Liver (tissue), 9 donors: ENCODE data around the gene SYNPR. TPM values are rescaled to one million over a fixed set of nuclear protein-coding genes. Genes with fewer than 3 reads are reported as not detected.

Experiments used
- DNase-seq: peaks from one replicate; pipeline ENCODE4 v3.0.0-alpha.2; 2017; ENCODE audit warnings: low spot score
- H3K27ac ChIP-seq, 2 donors: one replicate each; pipeline ENCODE4 v1.7.0; 2013; ENCODE audit warnings: inconsistent platforms in 2 of 2, low read length in 2 of 2, control low read depth in 1 of 2, low read depth in 1 of 2, mild to moderate bottlenecking in 1 of 2
- H3K27me3 ChIP-seq, 4 donors: one replicate each; pipeline versions ENCODE4 v1.6.1 to v1.7.0; 2013; ENCODE audit warnings: low read length in 3 of 4, inconsistent platforms in 1 of 4, mild to moderate bottlenecking in 1 of 4, moderate library complexity in 1 of 4; ENCODE audit not compliant: control insufficient read depth in 4 of 4, insufficient read depth in 4 of 4
- H3K36me3 ChIP-seq, 4 donors: one replicate each; pipeline versions ENCODE4 v1.6.1 to v1.7.0; 2013; ENCODE audit warnings: low read length in 3 of 4, mild to moderate bottlenecking in 3 of 4, low read depth in 1 of 4, moderate library complexity in 1 of 4; ENCODE audit not compliant: control insufficient read depth in 4 of 4, insufficient read depth in 3 of 4
- H3K4me1 ChIP-seq, 4 donors: one replicate each; pipeline versions ENCODE4 v1.6.1 to v1.7.0; 2013; ENCODE audit warnings: low read length in 3 of 4, mild to moderate bottlenecking in 3 of 4, moderate library complexity in 1 of 4; ENCODE audit not compliant: control insufficient read depth in 4 of 4, insufficient read depth in 4 of 4
- H3K4me3 ChIP-seq, 3 donors: one replicate each; pipeline versions ENCODE4 v1.6.1 to v1.7.0; 2013; ENCODE audit warnings: low read length in 3 of 3, control low read depth in 1 of 3, low read depth in 1 of 3, mild to moderate bottlenecking in 1 of 3
- H3K9ac ChIP-seq, 2 donors: one replicate each; pipeline ENCODE4 v1.7.0; 2013; ENCODE audit warnings: low read length in 2 of 2, mild to moderate bottlenecking in 2 of 2, moderate library complexity in 2 of 2, control low read depth in 1 of 2, low read depth in 1 of 2
- H3K9me3 ChIP-seq, 4 donors: one replicate each; pipeline versions ENCODE4 v1.6.1 to v1.7.0; 2013; ENCODE audit warnings: low read length in 3 of 4; ENCODE audit not compliant: control insufficient read depth in 4 of 4
- EGR1 ChIP-seq, 2 donors: IDR thresholded peaks; 2 replicates each; pipeline ENCODE4 v1.6.1; 2016 to 2018; ENCODE audit warnings: antibody characterized with exemption in 2 of 2, low read depth in 2 of 2
- FOXA1 ChIP-seq: IDR thresholded peaks from 2 replicates; pipeline ENCODE4 v1.6.1; 2016; ENCODE audit warnings: antibody characterized with exemption
- FOXA2 ChIP-seq: IDR thresholded peaks from 2 replicates; pipeline ENCODE4 v1.6.1; 2016; ENCODE audit warnings: antibody characterized with exemption
- HNF4G ChIP-seq: IDR thresholded peaks from 2 replicates; pipeline ENCODE4 v1.6.1; 2016; ENCODE audit warnings: antibody characterized with exemption
- JUND ChIP-seq, 2 donors: IDR thresholded peaks; 2 replicates each; pipeline ENCODE4 v1.6.1; 2016; ENCODE audit warnings: antibody characterized with exemption in 2 of 2
- RAD21 ChIP-seq, 2 donors: IDR thresholded peaks; 2 replicates each; pipeline ENCODE4 v1.6.1; 2016; ENCODE audit warnings: antibody characterized with exemption in 2 of 2, mild to moderate bottlenecking in 2 of 2
- SP1 ChIP-seq: IDR thresholded peaks from 2 replicates; pipeline ENCODE4 v1.6.1; 2018; ENCODE audit warnings: antibody characterized with exemption, mild to moderate bottlenecking
- TAF1 ChIP-seq: conservative IDR thresholded peaks from 2 replicates; pipeline ENCODE4 v1.6.1; 2016; ENCODE audit warnings: antibody characterized with exemption, mild to moderate bottlenecking
- YY1 ChIP-seq: IDR thresholded peaks from 2 replicates; pipeline ENCODE4 v1.6.1; 2016; ENCODE audit warnings: antibody characterized with exemption, mild to moderate bottlenecking
- WGBS: extraction: QIAGEN DNeasy Blood & Tissue Kit; methylation state at CpG from one replicate; pipeline ENCODE4 v1.1.7; 2013; 5-methylcytosine and 5-hydroxymethylcytosine counted together
- polyA plus RNA-seq, 2 donors: library from polyadenylated mRNA; stranded (reverse) in 1 of 2; unstranded in 1 of 2; fragments of 200-250 nt in 1 of 2; fragments of >200 nt in 1 of 2; fragmentation: Nextera tagmentation in 1 of 2; extraction: Ambion mirVana in 1 of 2; gene quantifications; one replicate each; pipeline versions ENCODE4 v1.2.1 to v1.2.3, GENCODE V29; 2013 to 2015
- total RNA-seq, 2 donors: library from RNA; depleted of rRNA; stranded (reverse); fragments of >200 nt; gene quantifications; one replicate each; pipeline ENCODE4 v1.2.3, GENCODE V29; 2014
- TF ChIP-seq, protein P1 (sequence below): IDR thresholded peaks from 2 replicates; pipeline ENCODE4 v1.6.1; 2016; ENCODE audit warnings: antibody characterized with exemption, mild to moderate bottlenecking
- TF ChIP-seq, protein P2 (sequence below): IDR thresholded peaks from 2 replicates; pipeline ENCODE4 v1.6.1; 2016; ENCODE audit warnings: antibody characterized with exemption
- TF ChIP-seq, protein P3 (sequence below): IDR thresholded peaks from 2 replicates; pipeline ENCODE4 v1.6.1; 2016; ENCODE audit warnings: antibody characterized with exemption
- TF ChIP-seq, protein P4 (sequence below): fragments of 150-350 bp; IDR thresholded peaks from 2 replicates; pipeline ENCODE4 v1.5.1; 2017; ENCODE audit warnings: improper control_type of control experiment, low read depth, low read length; ENCODE audit not compliant: missing input control
- TF ChIP-seq, protein P5 (sequence below): IDR thresholded peaks from 2 replicates; pipeline ENCODE4 v1.6.1; 2016; ENCODE audit warnings: antibody characterized with exemption
- donor health status: healthy.
- donor health status: healthy.
- donor health status: healthy.
- donor health status: healthy.
- donor health status: healthy.

SYNPR gene
- total and polyA plus RNA-seq, 4 donors, result not detected

DNA sequence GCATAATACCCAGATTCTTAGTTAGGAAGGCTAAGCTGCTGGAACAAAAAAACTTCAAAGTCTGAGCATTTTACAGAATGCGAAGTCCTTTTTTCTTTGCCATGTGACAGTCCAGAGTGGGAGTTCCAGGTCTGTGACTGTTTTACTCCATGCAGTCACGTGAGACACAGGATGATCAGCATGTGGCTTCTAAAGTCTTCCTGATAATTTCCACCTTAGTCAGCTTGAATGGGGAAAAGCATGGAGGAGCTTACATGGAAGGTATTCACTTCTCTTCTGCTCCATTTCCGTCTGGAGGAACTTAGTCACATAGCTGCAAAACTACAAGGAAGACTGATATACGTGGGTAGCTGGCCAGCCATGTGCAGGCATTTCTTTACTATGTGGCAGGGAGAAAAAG lies 376.1 kb downstream of the SYNPR start:
- no peak for DNase-seq
- H3K9ac ChIP-seq, result no peak overlapping the region
- no peak overlapping the region for H3K27ac ChIP-seq
- TF ChIP-seq SP1 (no peak), HNF4G (no peak)
- TF ChIP-seq, protein P1, sequence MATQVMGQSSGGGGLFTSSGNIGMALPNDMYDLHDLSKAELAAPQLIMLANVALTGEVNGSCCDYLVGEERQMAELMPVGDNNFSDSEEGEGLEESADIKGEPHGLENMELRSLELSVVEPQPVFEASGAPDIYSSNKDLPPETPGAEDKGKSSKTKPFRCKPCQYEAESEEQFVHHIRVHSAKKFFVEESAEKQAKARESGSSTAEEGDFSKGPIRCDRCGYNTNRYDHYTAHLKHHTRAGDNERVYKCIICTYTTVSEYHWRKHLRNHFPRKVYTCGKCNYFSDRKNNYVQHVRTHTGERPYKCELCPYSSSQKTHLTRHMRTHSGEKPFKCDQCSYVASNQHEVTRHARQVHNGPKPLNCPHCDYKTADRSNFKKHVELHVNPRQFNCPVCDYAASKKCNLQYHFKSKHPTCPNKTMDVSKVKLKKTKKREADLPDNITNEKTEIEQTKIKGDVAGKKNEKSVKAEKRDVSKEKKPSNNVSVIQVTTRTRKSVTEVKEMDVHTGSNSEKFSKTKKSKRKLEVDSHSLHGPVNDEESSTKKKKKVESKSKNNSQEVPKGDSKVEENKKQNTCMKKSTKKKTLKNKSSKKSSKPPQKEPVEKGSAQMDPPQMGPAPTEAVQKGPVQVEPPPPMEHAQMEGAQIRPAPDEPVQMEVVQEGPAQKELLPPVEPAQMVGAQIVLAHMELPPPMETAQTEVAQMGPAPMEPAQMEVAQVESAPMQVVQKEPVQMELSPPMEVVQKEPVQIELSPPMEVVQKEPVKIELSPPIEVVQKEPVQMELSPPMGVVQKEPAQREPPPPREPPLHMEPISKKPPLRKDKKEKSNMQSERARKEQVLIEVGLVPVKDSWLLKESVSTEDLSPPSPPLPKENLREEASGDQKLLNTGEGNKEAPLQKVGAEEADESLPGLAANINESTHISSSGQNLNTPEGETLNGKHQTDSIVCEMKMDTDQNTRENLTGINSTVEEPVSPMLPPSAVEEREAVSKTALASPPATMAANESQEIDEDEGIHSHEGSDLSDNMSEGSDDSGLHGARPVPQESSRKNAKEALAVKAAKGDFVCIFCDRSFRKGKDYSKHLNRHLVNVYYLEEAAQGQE, result no peak
- WGBS, result 56% methylated on average over 4 of the region's 4 CpGs
- no peaks in the 10 kb centered on the region for H3K4me1 ChIP-seq
- H3K9me3 ChIP-seq, result no peaks in the 10 kb centered on the region
- no peak overlapping the region for H3K4me3 ChIP-seq
- H3K27me3 ChIP-seq, result no peaks in the 10 kb centered on the region
- H3K36me3 ChIP-seq, result no peaks in the 10 kb centered on the region

DNA sequence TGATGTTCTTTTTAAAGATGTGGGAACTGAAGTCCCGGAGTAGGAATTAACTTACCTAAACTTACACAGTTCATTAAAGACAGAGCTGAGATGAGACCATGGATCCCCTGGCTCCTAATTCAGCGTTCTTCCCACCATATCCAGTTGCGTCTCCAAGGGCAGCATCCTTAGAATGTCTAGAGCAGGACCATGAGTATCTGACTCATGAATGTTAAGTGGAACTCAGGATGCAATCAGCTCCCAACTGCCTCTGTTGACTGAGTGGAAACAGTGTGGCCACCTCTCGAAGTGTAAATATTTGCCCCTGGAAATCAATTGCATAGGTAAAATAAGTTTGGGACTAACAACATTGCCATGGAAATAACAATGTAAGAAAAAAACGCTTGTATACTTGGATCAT lies 376.8 kb downstream of the SYNPR start:
- no peak for TF ChIP-seq EGR1 (IDR thresholded peaks at IDR 0.05; ENCODE audit: low read depth in 2 of 2)
- no peak for TF ChIP-seq RAD21 (IDR thresholded peaks at IDR 0.05)
- no peak for TF ChIP-seq TAF1
- TF ChIP-seq JUND (IDR thresholded peaks at IDR 0.05), result no peak
- TF ChIP-seq FOXA2, result no peak
- TF ChIP-seq, protein P2, sequence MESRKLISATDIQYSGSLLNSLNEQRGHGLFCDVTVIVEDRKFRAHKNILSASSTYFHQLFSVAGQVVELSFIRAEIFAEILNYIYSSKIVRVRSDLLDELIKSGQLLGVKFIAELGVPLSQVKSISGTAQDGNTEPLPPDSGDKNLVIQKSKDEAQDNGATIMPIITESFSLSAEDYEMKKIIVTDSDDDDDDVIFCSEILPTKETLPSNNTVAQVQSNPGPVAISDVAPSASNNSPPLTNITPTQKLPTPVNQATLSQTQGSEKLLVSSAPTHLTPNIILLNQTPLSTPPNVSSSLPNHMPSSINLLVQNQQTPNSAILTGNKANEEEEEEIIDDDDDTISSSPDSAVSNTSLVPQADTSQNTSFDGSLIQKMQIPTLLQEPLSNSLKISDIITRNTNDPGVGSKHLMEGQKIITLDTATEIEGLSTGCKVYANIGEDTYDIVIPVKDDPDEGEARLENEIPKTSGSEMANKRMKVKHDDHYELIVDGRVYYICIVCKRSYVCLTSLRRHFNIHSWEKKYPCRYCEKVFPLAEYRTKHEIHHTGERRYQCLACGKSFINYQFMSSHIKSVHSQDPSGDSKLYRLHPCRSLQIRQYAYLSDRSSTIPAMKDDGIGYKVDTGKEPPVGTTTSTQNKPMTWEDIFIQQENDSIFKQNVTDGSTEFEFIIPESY, result no peak
- no peak for TF ChIP-seq YY1
- TF ChIP-seq, protein P3, sequence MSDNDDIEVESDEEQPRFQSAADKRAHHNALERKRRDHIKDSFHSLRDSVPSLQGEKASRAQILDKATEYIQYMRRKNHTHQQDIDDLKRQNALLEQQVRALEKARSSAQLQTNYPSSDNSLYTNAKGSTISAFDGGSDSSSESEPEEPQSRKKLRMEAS, result no peak
- TF ChIP-seq, protein P4, sequence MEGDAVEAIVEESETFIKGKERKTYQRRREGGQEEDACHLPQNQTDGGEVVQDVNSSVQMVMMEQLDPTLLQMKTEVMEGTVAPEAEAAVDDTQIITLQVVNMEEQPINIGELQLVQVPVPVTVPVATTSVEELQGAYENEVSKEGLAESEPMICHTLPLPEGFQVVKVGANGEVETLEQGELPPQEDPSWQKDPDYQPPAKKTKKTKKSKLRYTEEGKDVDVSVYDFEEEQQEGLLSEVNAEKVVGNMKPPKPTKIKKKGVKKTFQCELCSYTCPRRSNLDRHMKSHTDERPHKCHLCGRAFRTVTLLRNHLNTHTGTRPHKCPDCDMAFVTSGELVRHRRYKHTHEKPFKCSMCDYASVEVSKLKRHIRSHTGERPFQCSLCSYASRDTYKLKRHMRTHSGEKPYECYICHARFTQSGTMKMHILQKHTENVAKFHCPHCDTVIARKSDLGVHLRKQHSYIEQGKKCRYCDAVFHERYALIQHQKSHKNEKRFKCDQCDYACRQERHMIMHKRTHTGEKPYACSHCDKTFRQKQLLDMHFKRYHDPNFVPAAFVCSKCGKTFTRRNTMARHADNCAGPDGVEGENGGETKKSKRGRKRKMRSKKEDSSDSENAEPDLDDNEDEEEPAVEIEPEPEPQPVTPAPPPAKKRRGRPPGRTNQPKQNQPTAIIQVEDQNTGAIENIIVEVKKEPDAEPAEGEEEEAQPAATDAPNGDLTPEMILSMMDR, result no peak
- TF ChIP-seq FOXA1, result no peak
- no peak for TF ChIP-seq SP1
- TF ChIP-seq, protein P5, sequence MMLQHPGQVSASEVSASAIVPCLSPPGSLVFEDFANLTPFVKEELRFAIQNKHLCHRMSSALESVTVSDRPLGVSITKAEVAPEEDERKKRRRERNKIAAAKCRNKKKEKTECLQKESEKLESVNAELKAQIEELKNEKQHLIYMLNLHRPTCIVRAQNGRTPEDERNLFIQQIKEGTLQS, result no peak
- H3K4me3 ChIP-seq, result no peak overlapping the region
- H3K9ac ChIP-seq, result no peak overlapping the region
- H3K27me3 ChIP-seq, result no peaks in the 10 kb centered on the region
- no peaks in the 10 kb centered on the region for H3K4me1 ChIP-seq
- DNase-seq, result no peak
- WGBS, result 50% methylated on average over 5 of the region's 5 CpGs
- H3K36me3 ChIP-seq, result no peaks in the 10 kb centered on the region
- no peak overlapping the region for H3K27ac ChIP-seq
- no peaks in the 10 kb centered on the region for H3K9me3 ChIP-seq
